ENCODE measurements around the gene PCSK9. TPM values are rescaled to one million over a fixed set of nuclear protein-coding genes. Genes with fewer than 3 reads are reported as not detected.

PCSK9 gene
- total RNA-seq, 3 donors from 2014 or later, result 3.6 to 14.1 (median 9.2) TPM

DNA sequence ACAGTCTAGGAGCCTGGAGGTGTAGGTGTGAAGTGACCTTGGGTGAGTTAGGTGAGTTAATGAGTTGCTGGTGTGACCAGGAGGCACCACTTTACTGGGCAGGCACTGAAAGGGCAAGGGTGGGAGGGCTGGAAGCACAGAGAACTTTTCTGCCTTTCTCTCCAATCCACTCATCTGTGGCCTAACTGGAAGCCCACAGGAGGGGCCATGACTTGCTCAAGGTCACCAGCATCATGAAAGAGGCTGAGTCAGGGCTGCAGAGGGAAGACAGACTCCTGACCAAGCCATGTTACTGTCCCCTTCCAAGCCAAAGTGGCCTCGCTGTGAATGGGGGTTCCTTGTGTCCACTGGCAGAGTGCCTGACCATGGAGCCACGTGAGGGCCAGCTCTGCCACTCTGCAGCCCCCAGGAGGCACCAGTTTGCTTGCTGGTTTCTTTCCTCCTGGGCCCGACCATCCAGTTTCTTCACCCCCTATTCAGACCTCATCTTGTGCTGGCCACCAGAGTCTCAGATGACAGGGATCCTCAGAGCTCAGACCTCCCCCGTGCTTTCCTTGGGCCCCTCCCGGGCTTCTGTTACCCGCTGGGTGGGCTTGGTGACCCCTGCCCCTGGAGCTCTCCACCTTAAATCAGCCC lies 44.9 kb upstream of the PCSK9 start:
- intact Hi-C loops (cut with DNase I, micrococcal nuclease), result no loop called here
- TF ChIP-seq, protein P1, sequence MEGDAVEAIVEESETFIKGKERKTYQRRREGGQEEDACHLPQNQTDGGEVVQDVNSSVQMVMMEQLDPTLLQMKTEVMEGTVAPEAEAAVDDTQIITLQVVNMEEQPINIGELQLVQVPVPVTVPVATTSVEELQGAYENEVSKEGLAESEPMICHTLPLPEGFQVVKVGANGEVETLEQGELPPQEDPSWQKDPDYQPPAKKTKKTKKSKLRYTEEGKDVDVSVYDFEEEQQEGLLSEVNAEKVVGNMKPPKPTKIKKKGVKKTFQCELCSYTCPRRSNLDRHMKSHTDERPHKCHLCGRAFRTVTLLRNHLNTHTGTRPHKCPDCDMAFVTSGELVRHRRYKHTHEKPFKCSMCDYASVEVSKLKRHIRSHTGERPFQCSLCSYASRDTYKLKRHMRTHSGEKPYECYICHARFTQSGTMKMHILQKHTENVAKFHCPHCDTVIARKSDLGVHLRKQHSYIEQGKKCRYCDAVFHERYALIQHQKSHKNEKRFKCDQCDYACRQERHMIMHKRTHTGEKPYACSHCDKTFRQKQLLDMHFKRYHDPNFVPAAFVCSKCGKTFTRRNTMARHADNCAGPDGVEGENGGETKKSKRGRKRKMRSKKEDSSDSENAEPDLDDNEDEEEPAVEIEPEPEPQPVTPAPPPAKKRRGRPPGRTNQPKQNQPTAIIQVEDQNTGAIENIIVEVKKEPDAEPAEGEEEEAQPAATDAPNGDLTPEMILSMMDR (IDR thresholded peaks at IDR 0.05), result no peak
- peaks cover 3% of the 10 kb centered on the region for H3K4me1 ChIP-seq (ENCODE audit: low read depth)

DNA sequence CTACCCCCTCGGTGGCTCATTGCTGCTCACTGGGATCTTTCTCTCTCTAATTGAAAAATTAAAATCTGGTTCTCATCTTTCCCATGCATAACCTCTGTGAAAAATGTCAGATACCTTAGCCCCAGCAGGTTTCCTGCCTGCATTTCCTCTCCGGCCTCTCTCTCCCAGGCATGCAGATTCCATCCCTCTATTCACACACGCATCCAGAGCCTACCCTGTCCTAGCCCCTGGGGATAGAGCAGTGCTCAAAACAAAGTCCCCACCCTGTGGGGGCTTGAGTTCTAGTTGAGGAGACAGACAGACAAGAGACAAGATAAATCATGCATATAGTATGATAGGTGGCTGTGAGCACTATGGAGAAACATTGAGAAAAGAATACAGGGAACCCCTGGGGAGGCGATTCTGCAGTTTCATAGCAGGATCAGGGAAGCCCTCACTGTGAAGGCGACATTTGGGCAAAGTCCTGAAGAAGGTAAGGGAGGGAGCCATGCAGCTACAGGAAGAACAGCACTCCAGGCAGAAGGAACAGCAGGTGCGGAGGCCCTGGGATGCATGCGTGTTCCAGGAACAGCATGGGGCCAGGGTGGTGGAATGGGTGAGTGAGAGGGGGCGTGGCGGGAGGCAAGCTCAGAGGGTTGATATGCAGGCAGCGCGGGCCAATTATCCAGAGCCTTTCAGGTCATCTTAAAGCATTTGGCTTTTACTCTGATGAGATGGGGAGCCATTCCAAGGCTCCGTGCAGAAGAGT lies 44.2 kb upstream of the PCSK9 start:
- intact Hi-C loops (cut with DNase I, micrococcal nuclease), result loop anchor here in 1 of 2 donors (5.0 kb wide), 1 partner anchor 43 kb away; no protein-coding TSS in a partner anchor
- TF ChIP-seq, protein P1 (IDR thresholded peaks at IDR 0.05), result no peak
- DNase-seq, result no peak

More for the DNA sequence above, 44.9 kb upstream of the PCSK9 start:
- H3K4me3 ChIP-seq, result no peak overlapping the region
- H3K9me3 ChIP-seq, result no peaks in the 10 kb centered on the region
- H3K36me3 ChIP-seq (ENCODE audit: low read depth), result no peaks in the 10 kb centered on the region
- ATAC-seq, result no peak
- DNase-seq, result no peak

DNA sequence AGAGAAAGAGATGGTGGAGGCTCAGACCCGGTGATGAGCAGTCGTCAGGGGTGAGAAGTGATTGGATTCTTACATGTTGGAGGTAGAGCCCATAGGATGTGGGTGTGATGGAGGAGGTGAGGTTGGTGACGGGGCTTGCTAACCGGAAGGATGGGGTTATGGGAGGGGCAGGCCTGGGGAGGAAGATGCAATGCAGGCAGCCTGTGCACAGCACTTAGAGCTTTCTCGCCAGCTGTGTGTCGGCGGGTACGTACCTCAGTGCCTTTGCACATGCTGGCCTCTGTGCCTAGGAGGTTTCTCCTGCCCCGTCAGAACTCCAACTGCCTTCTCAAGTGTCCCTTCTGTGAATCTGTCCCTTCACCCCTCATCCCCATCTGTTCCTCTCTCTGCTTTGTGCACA lies 43.5 kb upstream of the PCSK9 start:
- intact Hi-C loops (cut with DNase I, micrococcal nuclease), result loop anchor here (2.0 to 5.0 kb wide), 2 partner anchors 44 to 45 kb away; no protein-coding TSS in a partner anchor
- peak; percentile 25 for ATAC-seq
- Histone ChIP-seq H3K4me1 (ENCODE audit: low read depth) (peaks cover 3% of the 10 kb centered on the region), H3K36me3 (ENCODE audit: low read depth) (no peaks in the 10 kb centered on the region), H3K9me3 (no peaks in the 10 kb centered on the region), H3K4me3 (no peak overlapping the region)
- TF ChIP-seq, protein P1 (IDR thresholded peaks at IDR 0.05), result no peak
- no peak for DNase-seq

More for the DNA sequence above, 44.2 kb upstream of the PCSK9 start:
- Histone ChIP-seq H3K36me3 (ENCODE audit: low read depth) (no peaks in the 10 kb centered on the region), H3K4me1 (ENCODE audit: low read depth) (peaks cover 3% of the 10 kb centered on the region), H3K9me3 (no peaks in the 10 kb centered on the region), H3K4me3 (no peak overlapping the region)
- ATAC-seq, result no peak

DNA sequence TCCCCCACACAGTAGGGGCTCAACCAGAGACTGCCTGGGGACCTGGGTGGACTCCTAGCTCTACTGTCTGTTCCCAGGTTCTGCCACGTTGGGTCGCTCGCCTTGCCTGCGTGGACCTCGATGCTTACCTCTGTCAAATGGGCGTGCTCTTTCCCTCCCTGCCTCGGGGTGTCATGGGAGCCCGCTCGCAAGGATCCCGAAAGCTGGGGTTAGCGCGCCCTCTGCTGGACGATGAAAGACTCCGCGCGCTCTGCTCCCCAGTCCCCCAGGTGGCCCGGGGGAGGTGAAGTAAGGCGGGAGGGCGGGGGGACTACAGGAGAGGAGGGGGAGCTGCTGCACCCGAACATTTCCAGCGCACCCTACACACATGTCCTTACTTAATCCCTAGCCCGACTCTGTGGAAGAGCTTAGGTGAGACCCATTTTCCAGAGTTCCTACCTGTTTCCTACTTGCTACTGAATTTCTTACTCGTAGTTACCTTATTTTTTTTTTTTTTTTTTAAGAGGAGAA lies 42.9 kb upstream of the PCSK9 start:
- no peaks in the 10 kb centered on the region for H3K36me3 ChIP-seq (ENCODE audit: low read depth)
- no peak overlapping the region for H3K4me3 ChIP-seq
- TF ChIP-seq, protein P1 (IDR thresholded peaks at IDR 0.05), result peak; percentile 60
- ATAC-seq (peak; percentile 90), DNase-seq (peak; percentile 76 to 85 (median 82))
- no peaks in the 10 kb centered on the region for H3K9me3 ChIP-seq
- peaks cover 3% of the 10 kb centered on the region for H3K4me1 ChIP-seq (ENCODE audit: low read depth)
- intact Hi-C loops (cut with DNase I, micrococcal nuclease), result loop anchor here (2.0 to 5.0 kb wide), 2 partner anchors 44 to 46 kb away; no protein-coding TSS in a partner anchor

DNA sequence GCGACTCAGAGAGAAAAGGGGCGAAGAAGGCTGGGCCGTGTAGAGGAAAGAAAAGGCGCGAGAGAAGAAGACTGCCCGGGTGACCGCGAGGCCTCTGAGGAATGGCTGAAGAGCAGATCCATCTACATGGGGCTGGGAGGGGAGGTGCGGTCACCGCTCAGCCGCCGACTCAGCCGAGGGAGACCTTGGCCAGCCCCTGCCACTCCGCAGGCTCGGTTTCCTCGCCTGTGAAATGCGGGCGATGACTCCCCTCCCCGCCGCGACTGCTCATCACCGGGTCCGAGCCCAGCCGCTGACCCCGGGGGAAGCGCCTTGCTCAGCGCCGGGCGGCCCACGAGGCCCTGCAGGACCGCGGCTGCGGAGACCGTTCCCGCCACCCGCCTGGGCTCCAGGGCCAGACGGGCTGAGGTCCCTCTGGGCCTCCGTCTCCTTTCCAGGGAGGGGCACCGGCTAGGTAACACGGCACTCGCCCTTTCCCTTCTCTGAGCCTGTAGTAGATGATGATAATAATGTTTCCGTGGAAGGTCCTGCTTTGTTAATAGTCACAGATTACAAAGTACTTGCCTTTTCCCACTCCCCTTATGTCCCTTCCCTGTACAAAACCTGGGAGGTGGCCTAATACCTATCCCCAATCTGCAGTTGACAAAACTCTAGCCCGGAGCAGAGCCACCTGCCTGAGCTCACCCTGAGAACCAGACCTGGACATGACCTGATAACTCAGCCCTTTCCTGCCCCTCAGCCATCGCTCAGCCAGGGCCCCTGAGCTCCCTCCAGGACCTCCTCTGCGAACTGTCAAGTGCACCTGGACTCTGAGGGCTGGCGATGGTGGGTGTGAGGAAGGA lies 42.3 kb upstream of the PCSK9 start:
- intact Hi-C loops (cut with DNase I, micrococcal nuclease), result loop anchor here (2.0 to 5.0 kb wide), 2 partner anchors 45 to 46 kb away; no protein-coding TSS in a partner anchor
- no peak for ATAC-seq
- DNase-seq, result no peak

More for the DNA sequence above, 42.3 kb upstream of the PCSK9 start:
- H3K36me3 ChIP-seq (ENCODE audit: low read depth), result no peaks in the 10 kb centered on the region
- TF ChIP-seq, protein P1 (IDR thresholded peaks at IDR 0.05), result no peak
- H3K4me3 ChIP-seq, result no peak overlapping the region
- no peaks in the 10 kb centered on the region for H3K9me3 ChIP-seq
- peaks cover 3% of the 10 kb centered on the region for H3K4me1 ChIP-seq (ENCODE audit: low read depth)
